ENCODE results near the gene DNAJC15. TPM values are rescaled to one million over a fixed set of nuclear protein-coding genes. Genes with fewer than 3 reads are reported as not detected.

Gene DNAJC15
- 77.1 and 79.8 TPM in 2 replicates for total RNA-seq (2014; rRNA removed; shearing (Covaris generic); ENCODE audit: low replicate concordance)

- peak within 1 kb of the TSS; percentile 90 for H3K4me2 ChIP-seq (ENCODE audit: low read depth, low read length, poor library complexity, severe bottlenecking)
- H3K9me2 ChIP-seq (replicated peaks; ENCODE audit: insufficient read depth, low read length): no peaks in the 10 kb centered on the region
- DNase-seq: peak; percentile 95
- H3K27me3 ChIP-seq (ENCODE audit: low read length): no peaks in the 10 kb centered on the region
- peaks cover 22% of the 10 kb centered on the region for H3K36me3 ChIP-seq (ENCODE audit: insufficient read depth, low read length)
- no peaks in the 10 kb centered on the region for H4K20me1 ChIP-seq (ENCODE audit: insufficient read depth, low read depth, low read length)
- peak within 1 kb of the TSS; percentile 91 for H2AFZ ChIP-seq (ENCODE audit: low read length)
- peaks cover 53% of the 10 kb centered on the region for H3K79me2 ChIP-seq (ENCODE audit: low read length)
- H3K4me1 ChIP-seq (ENCODE audit: low read length): peaks cover 51% of the 10 kb centered on the region
- H3K9ac ChIP-seq (ENCODE audit: low read length): peak within 1 kb of the TSS; percentile 96
- H3K27ac ChIP-seq (ENCODE audit: low read length): peak within 1 kb of the TSS; percentile 90
- H3K4me3 ChIP-seq (ENCODE audit: low read length): peak within 1 kb of the TSS; percentile 97
- H3K9me3 ChIP-seq (ENCODE audit: low read length): no peaks in the 10 kb centered on the region
Observed at GRCh38 chr13:43023289-43023963, at the start of gene DNAJC15. DNAJC15 (plus strand) TSS chr13:43023586; CDS start chr13:43023627, 41 bp downstream.

- Histone ChIP-seq H3K9me3 (ENCODE audit: low read length) (no peaks in the 10 kb centered on the region), H3K79me2 (ENCODE audit: low read length) (no peaks in the 10 kb centered on the region), H3K4me2 (ENCODE audit: low read depth, low read length, poor library complexity, severe bottlenecking) (no peak overlapping the region), H2AFZ (ENCODE audit: low read length) (no peak overlapping the region), H3K27me3 (ENCODE audit: low read length) (no peaks in the 10 kb centered on the region), H3K4me3 (ENCODE audit: low read length) (no peak overlapping the region), H3K9ac (ENCODE audit: low read length) (no peak overlapping the region), H4K20me1 (ENCODE audit: insufficient read depth, low read depth, low read length) (no peaks in the 10 kb centered on the region), H3K36me3 (ENCODE audit: insufficient read depth, low read length) (no peaks in the 10 kb centered on the region), H3K4me1 (ENCODE audit: low read length) (peaks cover 50% of the 10 kb centered on the region), H3K27ac (ENCODE audit: low read length) (peak overlapping the region; percentile 75), H3K9me2 (replicated peaks; ENCODE audit: insufficient read depth, low read length) (no peaks in the 10 kb centered on the region)
- no peak for DNase-seq
Observed at GRCh38 chr13:42976066-42976465, 47.3 kb upstream of the DNAJC15 start.

GRCh38 chr13:42977219-42977659, 46.1 kb upstream of the DNAJC15 start:
- no peak overlapping the region for H2AFZ ChIP-seq (ENCODE audit: low read length)
- H3K4me1 ChIP-seq (ENCODE audit: low read length): peaks cover 49% of the 10 kb centered on the region
- H3K27me3 ChIP-seq (ENCODE audit: low read length): no peaks in the 10 kb centered on the region
- no peaks in the 10 kb centered on the region for H4K20me1 ChIP-seq (ENCODE audit: insufficient read depth, low read depth, low read length)
- no peak overlapping the region for H3K4me2 ChIP-seq (ENCODE audit: low read depth, low read length, poor library complexity, severe bottlenecking)
- H3K9me3 ChIP-seq (ENCODE audit: low read length): no peaks in the 10 kb centered on the region
- H3K36me3 ChIP-seq (ENCODE audit: insufficient read depth, low read length): no peaks in the 10 kb centered on the region
- peak; percentile 79 for DNase-seq
- H3K9me2 ChIP-seq (replicated peaks; ENCODE audit: insufficient read depth, low read length): no peaks in the 10 kb centered on the region
- H3K4me3 ChIP-seq (ENCODE audit: low read length): no peak overlapping the region
- no peaks in the 10 kb centered on the region for H3K79me2 ChIP-seq (ENCODE audit: low read length)
- peak overlapping the region; percentile 75 for H3K27ac ChIP-seq (ENCODE audit: low read length)
- H3K9ac ChIP-seq (ENCODE audit: low read length): no peak overlapping the region

- H3K4me2 ChIP-seq (ENCODE audit: low read depth, low read length, poor library complexity, severe bottlenecking): no peak overlapping the region
Observed at GRCh38 chr13:42981317-42981716, 42.1 kb upstream of the DNAJC15 start.

GRCh38 chr13:42981853-42982252, 41.5 kb upstream of the DNAJC15 start:
- H3K79me2 ChIP-seq (ENCODE audit: low read length): no peaks in the 10 kb centered on the region
- H3K9me3 ChIP-seq (ENCODE audit: low read length): no peaks in the 10 kb centered on the region
- no peaks in the 10 kb centered on the region for H3K9me2 ChIP-seq (replicated peaks; ENCODE audit: insufficient read depth, low read length)
- peaks cover 53% of the 10 kb centered on the region for H3K4me1 ChIP-seq (ENCODE audit: low read length)
- no peak overlapping the region for H3K4me3 ChIP-seq (ENCODE audit: low read length)
- H3K27me3 ChIP-seq (ENCODE audit: low read length): no peaks in the 10 kb centered on the region
- peak overlapping the region; percentile 72 for H3K27ac ChIP-seq (ENCODE audit: low read length)
- H2AFZ ChIP-seq (ENCODE audit: low read length): 0 out of 2 replicates have a peak overlapping the region, but pooled peaks have one; percentile 38
- DNase-seq: no peak
- no peaks in the 10 kb centered on the region for H3K36me3 ChIP-seq (ENCODE audit: insufficient read depth, low read length)
- H4K20me1 ChIP-seq (ENCODE audit: insufficient read depth, low read depth, low read length): no peaks in the 10 kb centered on the region
- no peak overlapping the region for H3K9ac ChIP-seq (ENCODE audit: low read length)
- peak overlapping the region; percentile 60 for H3K4me2 ChIP-seq (ENCODE audit: low read depth, low read length, poor library complexity, severe bottlenecking)

More at GRCh38 chr13:42981317-42981716, 42.1 kb upstream of the DNAJC15 start:
- Histone ChIP-seq H3K27ac (ENCODE audit: low read length) (peak overlapping the region; percentile 72; the same call in 1 of the 2 replicates), H2AFZ (ENCODE audit: low read length) (peak overlapping the region; percentile 2; the same call in 1 of the 2 replicates), H3K27me3 (ENCODE audit: low read length) (no peaks in the 10 kb centered on the region), H3K36me3 (ENCODE audit: insufficient read depth, low read length) (no peaks in the 10 kb centered on the region), H3K4me3 (ENCODE audit: low read length) (no peak overlapping the region), H3K79me2 (ENCODE audit: low read length) (no peaks in the 10 kb centered on the region), H3K9ac (ENCODE audit: low read length) (no peak overlapping the region), H3K9me2 (replicated peaks; ENCODE audit: insufficient read depth, low read length) (no peaks in the 10 kb centered on the region), H3K9me3 (ENCODE audit: low read length) (no peaks in the 10 kb centered on the region), H4K20me1 (ENCODE audit: insufficient read depth, low read depth, low read length) (no peaks in the 10 kb centered on the region), H3K4me1 (ENCODE audit: low read length) (peaks cover 58% of the 10 kb centered on the region)
- no peak for DNase-seq

GRCh38 chr13:42984026-42984425, 39.4 kb upstream of the DNAJC15 start:
- Histone ChIP-seq H3K27ac (ENCODE audit: low read length) (peak overlapping the region; percentile 46; the same call in 1 of the 2 replicates), H3K79me2 (ENCODE audit: low read length) (no peaks in the 10 kb centered on the region), H3K27me3 (ENCODE audit: low read length) (no peaks in the 10 kb centered on the region), H3K9me2 (replicated peaks; ENCODE audit: insufficient read depth, low read length) (no peaks in the 10 kb centered on the region), H3K9ac (ENCODE audit: low read length) (no peak overlapping the region), H3K4me3 (ENCODE audit: low read length) (no peak overlapping the region), H3K36me3 (ENCODE audit: insufficient read depth, low read length) (no peaks in the 10 kb centered on the region), H3K4me1 (ENCODE audit: low read length) (peaks cover 46% of the 10 kb centered on the region), H4K20me1 (ENCODE audit: insufficient read depth, low read depth, low read length) (no peaks in the 10 kb centered on the region), H2AFZ (ENCODE audit: low read length) (no peak overlapping the region), H3K4me2 (ENCODE audit: low read depth, low read length, poor library complexity, severe bottlenecking) (no peak overlapping the region), H3K9me3 (ENCODE audit: low read length) (no peaks in the 10 kb centered on the region)
- no peak for DNase-seq

GRCh38 chr13:42984691-42985090, 38.7 kb upstream of the DNAJC15 start:
- Histone ChIP-seq H3K4me1 (ENCODE audit: low read length) (peaks cover 49% of the 10 kb centered on the region), H3K27ac (ENCODE audit: low read length) (peak overlapping the region; percentile 46; the same call in 1 of the 2 replicates), H3K9me2 (replicated peaks; ENCODE audit: insufficient read depth, low read length) (no peaks in the 10 kb centered on the region), H3K4me2 (ENCODE audit: low read depth, low read length, poor library complexity, severe bottlenecking) (no peak overlapping the region), H4K20me1 (ENCODE audit: insufficient read depth, low read depth, low read length) (no peaks in the 10 kb centered on the region), H2AFZ (ENCODE audit: low read length) (no peak overlapping the region), H3K27me3 (ENCODE audit: low read length) (no peaks in the 10 kb centered on the region), H3K79me2 (ENCODE audit: low read length) (no peaks in the 10 kb centered on the region), H3K9me3 (ENCODE audit: low read length) (no peaks in the 10 kb centered on the region), H3K36me3 (ENCODE audit: insufficient read depth, low read length) (no peaks in the 10 kb centered on the region), H3K4me3 (ENCODE audit: low read length) (no peak overlapping the region), H3K9ac (ENCODE audit: low read length) (no peak overlapping the region)
- DNase-seq: no peak

GRCh38 chr13:42985312-42986175, 37.8 kb upstream of the DNAJC15 start:
- Histone ChIP-seq H3K9me3 (ENCODE audit: low read length) (no peaks in the 10 kb centered on the region), H2AFZ (ENCODE audit: low read length) (peak overlapping the region; percentile 60; the same call in 1 of the 2 replicates), H3K4me3 (ENCODE audit: low read length) (no peak overlapping the region), H3K79me2 (ENCODE audit: low read length) (no peaks in the 10 kb centered on the region), H3K4me1 (ENCODE audit: low read length) (peaks cover 58% of the 10 kb centered on the region), H3K27me3 (ENCODE audit: low read length) (no peaks in the 10 kb centered on the region), H3K9ac (ENCODE audit: low read length) (no peak overlapping the region), H3K36me3 (ENCODE audit: insufficient read depth, low read length) (no peaks in the 10 kb centered on the region), H3K9me2 (replicated peaks; ENCODE audit: insufficient read depth, low read length) (no peaks in the 10 kb centered on the region), H3K27ac (ENCODE audit: low read length) (peak overlapping the region; percentile 46; the same call in 1 of the 2 replicates), H3K4me2 (ENCODE audit: low read depth, low read length, poor library complexity, severe bottlenecking) (no peak overlapping the region), H4K20me1 (ENCODE audit: insufficient read depth, low read depth, low read length) (no peaks in the 10 kb centered on the region)
- no peak for DNase-seq

All from Karpas-422 (cell line).